22Rv1 (cell line): ENCODE results near the gene SF3B5.

Source experiments
- H3K27ac ChIP-seq: fragments of 450-650 bp; 2 replicates; pipeline ENCODE4 v1.5.1; 2017
- ZFX ChIP-seq: fragments of 450-650 bp; IDR thresholded peaks from 2 replicates; pipeline ENCODE4 v1.6.1; 2017; ENCODE audit warnings: antibody characterized with exemption, borderline replicate concordance
- TF ChIP-seq, protein P1 (sequence below): fragments of 450-650 bp; IDR thresholded peaks from 2 replicates; pipeline ENCODE4 v1.5.1; 2017; ENCODE audit warnings: mild to moderate bottlenecking

SF3B5 gene

DNA sequence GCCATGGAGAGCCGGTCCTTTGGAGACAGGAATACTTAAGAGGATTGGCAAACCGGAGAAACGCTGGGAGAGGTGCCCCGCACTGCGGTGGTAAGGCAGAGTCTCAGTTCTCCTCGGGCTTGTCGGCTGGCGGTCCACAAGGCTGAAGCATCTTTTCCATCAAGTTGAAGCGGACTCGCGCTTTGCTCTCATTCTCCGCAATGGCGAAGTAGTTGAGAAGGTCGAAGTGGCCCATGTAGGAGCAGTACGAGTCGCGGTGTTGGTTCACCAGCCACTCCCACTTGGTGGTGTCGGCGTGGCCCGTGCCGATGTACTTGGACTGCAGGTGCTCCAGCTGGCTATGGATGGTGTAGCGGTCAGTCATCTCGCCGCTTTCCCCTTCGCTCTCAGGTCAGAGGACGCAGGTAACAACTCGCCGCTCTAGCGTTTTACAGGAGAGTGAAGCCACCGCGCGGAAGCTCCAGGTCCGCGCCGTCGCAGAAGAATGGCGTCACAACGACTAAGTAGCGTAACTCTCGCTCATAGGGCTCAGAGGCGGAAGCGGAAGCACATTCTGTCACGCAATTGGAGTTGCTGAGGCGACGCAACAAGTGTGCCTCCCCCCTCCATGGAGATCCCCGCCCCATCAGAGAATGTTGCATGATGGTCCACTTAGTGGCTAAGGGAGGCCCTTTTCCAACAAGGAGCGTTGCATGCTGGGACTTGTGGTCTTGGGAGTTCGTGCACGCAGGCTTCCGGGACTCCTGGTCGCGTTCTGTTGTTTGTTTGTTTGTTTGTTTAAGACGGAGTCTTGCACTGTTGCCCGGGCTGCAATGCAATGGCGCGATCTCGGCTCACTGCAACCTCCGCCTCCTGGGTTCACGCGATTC, at the start of gene SF3B5:
SF3B5 (minus strand) TSS at position 440 of the 869 bp plus-strand sequence; CDS start at position 364, 76 bp downstream.
- TF ChIP-seq ZFX, result no peak
- TF ChIP-seq, protein P1, sequence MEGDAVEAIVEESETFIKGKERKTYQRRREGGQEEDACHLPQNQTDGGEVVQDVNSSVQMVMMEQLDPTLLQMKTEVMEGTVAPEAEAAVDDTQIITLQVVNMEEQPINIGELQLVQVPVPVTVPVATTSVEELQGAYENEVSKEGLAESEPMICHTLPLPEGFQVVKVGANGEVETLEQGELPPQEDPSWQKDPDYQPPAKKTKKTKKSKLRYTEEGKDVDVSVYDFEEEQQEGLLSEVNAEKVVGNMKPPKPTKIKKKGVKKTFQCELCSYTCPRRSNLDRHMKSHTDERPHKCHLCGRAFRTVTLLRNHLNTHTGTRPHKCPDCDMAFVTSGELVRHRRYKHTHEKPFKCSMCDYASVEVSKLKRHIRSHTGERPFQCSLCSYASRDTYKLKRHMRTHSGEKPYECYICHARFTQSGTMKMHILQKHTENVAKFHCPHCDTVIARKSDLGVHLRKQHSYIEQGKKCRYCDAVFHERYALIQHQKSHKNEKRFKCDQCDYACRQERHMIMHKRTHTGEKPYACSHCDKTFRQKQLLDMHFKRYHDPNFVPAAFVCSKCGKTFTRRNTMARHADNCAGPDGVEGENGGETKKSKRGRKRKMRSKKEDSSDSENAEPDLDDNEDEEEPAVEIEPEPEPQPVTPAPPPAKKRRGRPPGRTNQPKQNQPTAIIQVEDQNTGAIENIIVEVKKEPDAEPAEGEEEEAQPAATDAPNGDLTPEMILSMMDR, result no peak
- H3K27ac ChIP-seq, result peak within 1 kb of the TSS; percentile 85

DNA sequence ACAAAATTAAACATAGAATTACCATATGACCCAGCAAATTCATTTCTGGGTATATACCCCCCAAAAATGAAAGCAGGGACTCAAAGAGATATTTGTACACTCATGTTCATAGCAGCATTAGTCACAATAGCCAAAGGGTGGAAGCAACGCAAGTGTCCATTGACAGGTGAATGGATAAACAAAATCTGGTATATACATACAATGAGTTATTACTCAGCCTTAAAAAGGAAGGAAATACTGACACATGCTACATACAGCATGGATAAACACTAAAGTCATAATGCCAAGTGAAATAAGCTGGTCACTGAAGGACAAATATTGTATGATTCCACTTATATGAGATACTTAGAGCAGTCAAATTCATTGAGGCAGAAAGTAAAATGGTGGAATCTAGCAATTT, 49.6 kb upstream of the SF3B5 start:
- TF ChIP-seq, protein P1, result no peak
- TF ChIP-seq ZFX, result no peak
- H3K27ac ChIP-seq, result no peak overlapping the region

GRCh38 chr6:144143878-144144277, 48.5 kb upstream of the SF3B5 start:
- TF ChIP-seq, protein P1, result no peak
- no peak for TF ChIP-seq ZFX
- H3K27ac ChIP-seq, result no peak overlapping the region

DNA sequence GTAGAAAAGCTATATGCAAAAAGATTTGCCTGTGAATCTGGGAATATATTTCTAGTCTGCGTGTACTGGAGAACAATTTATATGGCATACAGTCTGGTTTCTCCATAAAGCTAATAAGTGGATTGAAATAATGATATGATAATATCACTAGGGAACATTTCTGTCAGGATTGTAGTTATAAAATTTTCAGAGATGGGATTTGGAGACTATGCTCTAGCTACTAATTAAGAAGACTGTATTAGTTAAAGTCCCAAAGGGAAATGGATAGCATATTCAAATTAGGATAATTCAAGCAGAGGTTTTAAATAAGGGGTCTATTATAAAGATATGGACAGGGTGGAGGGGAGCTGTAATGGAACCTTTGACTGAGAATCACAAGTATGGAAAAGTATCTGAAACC, 47.7 kb upstream of the SF3B5 start:
- H3K27ac ChIP-seq, result no peak overlapping the region
- no peak for TF ChIP-seq ZFX
- TF ChIP-seq, protein P1, result no peak

GRCh38 chr6:144141470-144141869, 46.1 kb upstream of the SF3B5 start:
- no peak overlapping the region for H3K27ac ChIP-seq
- TF ChIP-seq, protein P1, result no peak

- TF ChIP-seq ZFX, result no peak
- TF ChIP-seq, protein P1, result no peak
- no peak overlapping the region for H3K27ac ChIP-seq
Observed at GRCh38 chr6:144140867-144141266, 45.5 kb upstream of the SF3B5 start.

- no peak overlapping the region for H3K27ac ChIP-seq
- no peak for TF ChIP-seq ZFX
- TF ChIP-seq, protein P1, result no peak
Observed at GRCh38 chr6:144139817-144140216, 44.4 kb upstream of the SF3B5 start.
